GM18858 (cell line): ENCODE results near the gene CEP112.

ENCODE experiments used
- ATAC-seq: cut with Tn5 transposase; IDR thresholded peaks from one replicate; pipeline ENCODE4 v1.9.1; 2021; ENCODE audit not compliant: unreplicated experiment

The CEP112 gene

DNA sequence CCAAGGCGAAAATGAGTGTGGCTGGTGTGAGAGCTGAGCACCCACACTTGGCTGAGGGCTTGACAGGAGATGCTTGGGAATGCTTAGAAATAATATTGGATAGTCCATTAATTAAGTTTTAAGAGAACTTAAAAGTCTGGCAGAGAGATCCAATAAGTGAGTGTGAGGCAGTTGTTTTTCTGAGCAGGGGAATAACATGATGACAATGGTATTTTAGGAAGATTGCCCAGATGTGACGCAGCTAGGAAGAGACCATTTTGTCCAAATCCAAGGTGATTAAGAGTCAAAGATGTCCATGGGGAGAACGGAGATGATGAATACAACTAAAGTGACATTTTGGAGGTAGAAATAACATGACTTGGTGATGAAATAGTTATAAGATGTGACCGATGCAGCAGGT, 527.7 kb downstream of the CEP112 start:
- no peak for ATAC-seq

DNA sequence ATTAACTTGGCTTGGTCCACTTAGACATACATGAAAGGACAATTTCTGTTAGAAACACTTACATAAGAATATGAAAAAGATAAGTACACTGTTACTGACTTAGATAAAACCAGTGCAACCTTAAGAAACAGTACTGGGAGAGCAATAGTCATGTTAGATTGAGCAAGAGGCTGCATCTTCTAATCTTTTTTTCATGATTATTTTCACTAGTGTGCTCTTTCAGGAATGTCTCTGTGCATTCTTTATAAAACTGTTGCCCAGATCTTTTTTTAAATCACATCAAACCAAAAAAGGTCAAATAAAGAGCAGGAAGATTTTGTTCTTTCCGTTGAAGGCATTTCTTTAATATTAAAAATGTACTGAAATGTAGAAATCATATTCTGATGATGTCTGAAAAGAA, 529.7 kb downstream of the CEP112 start:
- no peak for ATAC-seq

DNA sequence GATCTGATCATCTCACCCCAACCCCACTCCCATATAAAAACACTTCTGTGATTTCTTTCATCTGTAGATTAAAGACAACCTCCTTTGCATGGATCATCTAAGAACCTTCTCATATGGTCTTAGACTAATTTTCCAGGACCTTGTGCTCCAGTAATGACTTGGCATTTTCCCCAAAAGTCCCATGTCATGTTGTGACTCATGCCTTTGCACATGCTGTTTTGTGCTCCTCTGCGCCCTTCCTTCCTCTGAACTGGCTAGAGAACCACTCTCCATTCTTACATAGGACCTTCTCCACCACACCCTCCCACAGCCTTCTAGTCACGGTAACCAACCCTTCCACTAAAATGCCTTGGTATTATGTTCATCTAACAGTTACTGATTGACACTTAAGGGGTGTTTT, 531.0 kb downstream of the CEP112 start:
- ATAC-seq = no peak

DNA sequence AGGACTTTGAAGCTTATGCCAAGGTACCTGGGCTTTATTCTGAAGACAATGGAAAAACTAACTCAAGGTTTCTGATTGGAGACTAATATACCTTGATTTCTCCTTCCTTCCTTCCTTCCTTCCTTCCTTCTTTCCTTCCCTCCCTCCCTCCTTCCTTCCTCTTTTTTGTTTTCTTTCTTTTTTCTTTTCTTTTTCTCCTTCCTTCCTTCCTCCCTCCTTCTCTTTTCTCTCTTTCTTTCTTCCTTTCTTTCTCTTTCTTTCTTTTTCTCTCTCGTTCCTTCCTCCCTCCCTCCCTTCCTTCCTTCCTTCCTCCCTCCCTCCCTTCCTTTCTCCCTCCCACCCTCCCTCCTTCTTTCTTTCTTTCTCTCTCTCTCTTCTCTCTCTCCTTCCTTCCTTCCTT, 531.9 kb downstream of the CEP112 start:
- no peak for ATAC-seq

DNA sequence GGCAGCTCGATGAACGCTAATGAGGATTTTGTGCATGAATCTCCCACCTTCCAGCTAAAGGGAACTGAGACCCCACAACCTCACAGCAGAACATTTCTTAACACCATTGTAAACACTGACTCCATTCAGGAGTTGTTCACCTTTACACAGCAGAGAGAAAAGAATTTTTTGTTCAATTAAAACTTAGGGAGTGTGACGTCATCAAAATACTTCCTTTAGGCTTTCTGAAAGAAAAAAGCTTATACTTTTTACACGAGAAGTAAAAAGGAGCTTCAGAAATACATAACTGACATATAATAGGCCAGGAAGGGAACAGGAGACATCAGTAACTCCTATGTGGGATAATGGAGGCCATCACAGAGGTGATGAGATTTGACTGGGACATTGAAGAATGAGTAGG, 532.4 kb downstream of the CEP112 start:
- no peak for ATAC-seq

DNA sequence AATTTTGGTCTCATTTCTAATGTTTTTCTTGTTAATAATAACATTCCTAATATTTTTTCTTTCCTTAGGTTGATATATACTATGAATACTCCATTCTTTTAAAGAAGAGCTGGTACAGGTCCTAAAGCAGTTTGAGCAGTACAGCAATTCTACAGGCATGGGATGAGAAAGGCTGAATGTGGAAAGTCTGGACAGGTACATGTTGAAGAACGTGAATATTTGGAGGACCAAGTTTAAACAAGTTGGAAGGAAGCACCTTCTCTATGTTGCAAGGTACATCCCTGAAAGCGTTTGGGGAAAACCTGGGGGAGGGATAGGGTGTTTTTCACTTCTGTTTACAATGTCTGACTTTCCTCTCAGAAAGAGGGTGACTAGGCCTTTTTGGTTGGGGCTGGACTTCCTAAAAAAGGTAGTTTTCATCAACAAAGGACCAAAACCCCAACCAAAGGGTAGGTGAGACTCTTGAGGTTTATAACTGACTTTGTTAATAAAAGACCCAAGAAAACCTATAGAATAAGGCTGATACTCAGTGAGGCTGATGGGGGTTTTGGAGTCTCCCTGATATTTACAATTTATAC, 534.6 kb downstream of the CEP112 start:
- ATAC-seq = no peak

DNA sequence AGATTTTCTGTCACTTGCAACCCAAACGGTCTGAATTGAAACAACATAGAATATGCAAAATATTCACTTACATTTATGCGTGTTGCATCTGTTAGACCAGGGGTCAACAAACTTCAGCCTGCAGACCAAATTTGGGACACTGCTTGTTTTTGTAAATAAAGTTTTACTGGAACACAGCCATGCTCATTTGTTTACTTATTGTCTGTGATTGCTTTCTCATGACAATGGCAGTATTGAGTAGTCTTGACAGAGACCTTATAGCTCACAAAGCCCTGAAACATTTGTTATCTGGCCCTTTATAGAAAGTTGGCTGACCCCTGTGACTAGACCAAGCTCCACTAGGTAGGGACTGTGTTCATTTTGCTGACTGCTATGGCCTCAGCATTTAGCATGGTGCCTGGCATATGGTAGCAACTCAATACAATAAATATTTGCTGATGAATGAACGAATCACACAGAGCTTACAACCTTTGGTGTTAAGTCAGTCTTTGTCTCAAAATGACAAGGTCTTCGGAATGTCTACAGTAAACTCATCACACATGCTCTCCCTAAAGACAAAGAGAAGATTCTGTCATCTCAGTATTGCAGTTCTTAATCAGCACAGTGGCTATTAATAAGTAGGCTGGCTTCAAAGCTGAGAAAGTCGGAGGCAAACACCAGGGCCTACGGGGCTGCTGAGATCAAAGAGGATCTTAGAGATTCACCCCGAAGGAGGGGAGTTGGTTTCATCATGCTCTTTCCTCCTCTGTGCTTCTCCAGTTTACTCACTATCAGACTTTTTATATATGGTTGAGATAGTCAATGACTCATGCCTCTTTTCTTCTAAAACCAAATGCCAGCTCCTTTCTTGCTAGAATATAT, 535.3 kb downstream of the CEP112 start:
- peak; percentile 81 for ATAC-seq

DNA sequence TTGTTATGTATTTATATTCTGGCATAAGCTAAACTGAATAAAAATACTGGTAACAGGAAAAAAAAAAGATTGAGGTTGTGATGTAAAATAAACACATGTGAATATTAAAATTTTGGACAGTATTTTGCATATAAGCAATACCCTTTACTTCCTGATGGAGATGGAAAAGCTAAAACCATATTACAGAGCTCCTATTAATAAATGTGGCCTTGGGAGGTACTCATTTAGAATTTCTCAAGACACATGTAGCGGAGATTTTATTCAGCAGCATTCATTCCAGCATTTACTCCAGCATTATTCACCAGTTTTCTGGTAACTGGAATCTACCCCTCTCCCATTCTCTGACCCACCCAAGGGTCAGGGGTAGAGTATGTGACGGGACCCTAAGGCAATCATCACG, 536.2 kb downstream of the CEP112 start:
- no peak for ATAC-seq

DNA sequence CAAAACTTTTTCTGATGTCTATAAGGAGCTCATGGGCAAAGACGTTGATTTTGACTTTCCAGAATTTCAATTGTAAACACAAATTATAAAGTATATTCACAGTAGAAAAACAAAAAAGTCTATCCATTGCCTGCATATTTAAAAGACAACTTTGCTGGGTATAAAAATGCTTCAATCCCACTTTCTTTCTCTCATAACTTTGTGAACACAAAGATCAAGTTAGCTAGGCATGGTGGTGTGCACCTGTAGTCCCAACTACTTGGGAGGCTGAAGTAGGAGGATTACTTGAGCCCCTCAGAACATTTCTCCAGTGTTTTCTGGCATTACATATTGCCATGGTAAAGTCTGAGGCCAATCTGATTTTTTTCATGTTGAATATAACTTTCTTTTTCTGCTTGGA, 547.4 kb downstream of the CEP112 start:
- ATAC-seq = no peak

DNA sequence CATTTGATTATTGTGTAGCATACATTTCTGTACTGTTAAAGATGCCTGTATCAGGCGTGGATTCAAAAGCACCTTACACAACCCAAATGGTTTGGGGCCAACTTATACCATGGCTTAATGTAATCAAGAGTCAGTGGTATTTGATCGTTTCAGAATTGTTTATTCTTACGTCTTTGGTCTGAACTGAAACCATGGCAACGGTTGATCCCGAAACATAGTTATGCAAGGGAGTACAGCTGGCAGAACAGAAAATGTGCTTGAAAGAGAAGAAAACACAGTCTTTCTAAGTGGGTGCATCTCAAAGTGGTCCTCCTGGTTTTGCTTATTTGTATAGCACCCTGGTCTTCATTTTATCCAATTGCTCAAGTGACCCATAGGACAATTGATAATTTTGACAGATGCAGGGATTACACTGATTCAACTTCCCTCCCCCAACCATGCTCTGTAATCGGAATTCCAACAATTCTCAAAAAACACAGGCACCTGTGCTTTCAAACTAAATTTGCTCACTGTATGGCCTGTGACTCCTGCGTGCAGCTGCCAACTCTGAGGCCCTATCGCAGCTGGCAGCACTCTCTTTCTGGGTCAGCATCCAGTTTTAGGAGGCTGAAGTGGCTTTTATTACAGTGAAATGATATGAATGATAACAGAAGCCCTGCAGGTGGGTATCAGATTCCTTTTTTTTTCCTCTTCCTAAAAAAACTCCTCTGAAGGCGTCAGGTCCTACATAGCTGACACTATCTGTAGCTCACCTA, 553.5 kb downstream of the CEP112 start:
- no peak for ATAC-seq

DNA sequence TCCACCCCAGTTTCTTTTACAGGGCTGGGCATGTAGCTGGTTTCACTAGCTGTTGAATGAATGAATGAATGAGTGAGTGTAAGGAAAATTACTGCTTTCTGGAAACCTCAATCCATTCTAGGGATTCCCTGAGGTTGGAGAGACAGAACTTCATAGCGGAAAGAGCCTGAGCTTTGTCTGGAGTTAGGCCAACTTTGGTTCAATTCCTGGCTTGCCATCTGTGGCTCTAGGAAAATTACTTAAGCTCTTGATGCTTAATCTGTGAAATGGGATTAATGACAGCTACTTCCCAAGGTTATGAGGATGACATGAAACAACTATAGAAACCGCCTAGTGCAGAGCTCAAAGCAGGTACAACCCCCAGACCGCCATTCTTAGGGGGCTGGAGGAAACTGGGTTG, 554.1 kb downstream of the CEP112 start:
- no peak for ATAC-seq

DNA sequence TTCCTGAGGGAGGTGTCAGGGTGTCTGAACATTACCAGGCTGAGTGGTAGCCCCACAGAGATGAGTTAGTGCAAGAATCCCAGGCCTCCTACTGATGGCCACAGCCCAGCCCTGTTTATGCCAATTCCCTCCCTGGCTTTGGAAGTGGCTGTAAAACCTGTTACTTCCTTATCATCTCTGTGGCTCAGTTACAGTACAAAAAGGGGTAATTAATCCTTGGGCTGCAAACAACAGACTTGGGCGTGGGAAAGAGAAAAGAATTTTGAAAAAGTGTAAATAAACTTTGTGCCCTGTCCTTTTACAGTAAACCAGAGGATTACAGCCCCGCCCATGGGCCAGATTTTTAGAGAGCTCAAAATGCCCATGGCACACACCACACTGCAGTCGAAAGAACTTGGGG, 557.4 kb downstream of the CEP112 start:
- ATAC-seq = no peak

DNA sequence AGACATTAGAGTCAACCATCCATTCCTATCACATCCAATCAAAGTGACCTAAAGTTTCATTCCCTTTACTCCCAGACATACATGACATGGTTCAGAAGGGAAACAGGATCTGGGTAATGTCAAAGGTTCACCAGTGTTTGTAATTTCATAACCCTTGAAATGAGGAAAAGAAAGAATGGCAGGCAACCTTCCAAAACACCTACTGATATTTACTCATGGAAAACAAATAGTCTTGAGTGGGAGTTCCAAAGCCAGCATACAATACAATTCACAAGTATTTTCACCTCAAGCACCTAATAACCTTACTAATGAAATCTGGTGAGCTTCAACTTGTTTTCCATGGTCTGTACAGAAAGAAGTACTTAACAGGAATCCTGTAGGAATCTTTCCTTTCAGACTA, 557.9 kb downstream of the CEP112 start:
- ATAC-seq = no peak

DNA sequence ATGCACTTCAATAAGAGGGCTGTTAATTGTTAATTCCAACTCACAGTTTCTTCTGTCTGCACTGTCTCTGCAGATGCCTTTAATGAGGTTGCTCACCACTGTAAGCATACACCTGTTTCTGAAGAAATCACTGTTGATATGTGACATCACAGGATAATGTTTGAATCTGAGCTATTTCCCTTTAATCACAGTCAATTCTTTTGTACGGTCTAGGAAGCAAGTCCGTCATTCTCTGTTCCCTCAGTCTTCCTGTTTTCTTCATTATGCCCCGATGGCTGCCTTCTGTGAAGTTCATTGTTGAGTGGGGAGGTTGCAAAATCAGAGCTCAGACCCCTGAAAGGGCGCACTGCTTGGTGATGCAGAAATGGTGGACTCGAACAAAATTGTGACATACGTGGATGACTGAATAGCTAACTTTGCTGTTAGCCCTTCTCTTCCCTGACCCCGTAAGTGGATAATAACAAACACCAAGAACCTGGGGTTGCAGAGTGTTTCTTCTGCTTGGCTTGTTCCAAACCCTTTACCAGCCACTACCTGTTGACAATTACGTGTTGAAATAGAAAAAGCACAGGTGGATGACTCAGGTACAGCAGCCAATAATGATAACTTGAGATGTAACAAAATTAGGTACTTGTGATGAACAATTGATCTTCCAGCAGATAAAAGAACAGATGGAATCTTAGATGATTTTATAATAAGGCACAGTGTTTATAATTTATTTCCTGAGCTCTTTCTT, 558.6 kb downstream of the CEP112 start:
- no peak for ATAC-seq

DNA sequence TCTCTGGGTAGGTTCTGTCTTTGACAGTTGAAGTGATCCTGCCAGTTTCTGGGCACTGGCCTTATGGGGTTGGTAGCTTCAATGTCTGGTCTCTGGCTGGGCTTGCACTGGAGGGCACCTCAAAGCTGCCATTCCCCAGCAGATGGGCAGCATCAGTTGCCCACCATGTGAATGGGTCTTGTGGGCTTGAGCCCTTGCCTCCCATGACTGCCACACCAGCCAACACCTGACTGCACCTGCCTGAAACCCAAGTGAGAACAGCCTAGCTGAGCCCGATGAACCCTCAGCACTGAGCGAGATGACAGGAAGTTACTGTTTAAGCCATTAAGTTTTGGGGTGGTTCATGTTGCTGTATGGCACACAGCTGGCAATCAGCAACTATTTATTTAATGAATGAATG, 561.4 kb downstream of the CEP112 start:
- ATAC-seq = no peak

DNA sequence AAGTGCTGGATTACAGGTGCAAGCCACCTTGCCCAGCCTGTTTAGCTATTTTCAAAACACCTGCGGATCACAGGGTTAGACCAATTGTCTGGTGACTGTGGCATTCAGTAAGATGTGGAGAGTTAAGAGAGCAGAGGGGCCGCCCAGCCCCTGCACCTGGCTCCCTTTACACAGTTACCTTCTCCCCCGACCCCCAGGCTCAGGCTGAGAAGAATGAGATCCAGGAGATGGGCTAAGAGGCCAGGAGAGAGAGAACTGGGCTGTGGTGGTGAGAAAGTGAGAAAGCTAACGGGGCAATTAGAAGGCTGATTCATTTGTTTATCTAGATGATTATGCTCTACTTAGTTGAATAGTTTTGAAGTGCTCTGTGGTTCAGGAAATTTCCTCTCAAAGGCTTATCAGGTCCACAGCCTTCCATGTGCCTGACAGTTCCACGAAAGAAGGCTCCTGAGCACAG, 562.7 kb downstream of the CEP112 start:
- no peak for ATAC-seq

DNA sequence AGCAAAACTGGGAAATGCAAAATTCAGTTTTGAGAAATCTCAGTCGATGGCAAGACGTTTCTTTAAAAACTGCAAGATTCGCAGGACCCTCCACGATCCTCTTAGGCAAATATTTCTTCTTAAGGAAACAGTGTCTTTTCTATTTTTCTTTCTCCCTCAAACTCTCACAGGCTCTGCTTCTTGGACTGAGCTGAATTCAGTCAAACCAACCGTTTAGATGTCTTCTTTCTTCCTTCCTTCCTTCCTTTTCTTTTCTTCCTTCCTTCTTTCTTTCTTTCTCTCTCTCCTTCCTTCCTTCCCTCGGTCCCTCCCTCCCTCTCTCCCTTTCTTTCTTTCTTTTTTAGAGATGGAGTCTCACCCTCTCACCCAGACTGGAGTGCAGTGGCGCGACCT, 563.3 kb downstream of the CEP112 start:
- ATAC-seq = no peak

DNA sequence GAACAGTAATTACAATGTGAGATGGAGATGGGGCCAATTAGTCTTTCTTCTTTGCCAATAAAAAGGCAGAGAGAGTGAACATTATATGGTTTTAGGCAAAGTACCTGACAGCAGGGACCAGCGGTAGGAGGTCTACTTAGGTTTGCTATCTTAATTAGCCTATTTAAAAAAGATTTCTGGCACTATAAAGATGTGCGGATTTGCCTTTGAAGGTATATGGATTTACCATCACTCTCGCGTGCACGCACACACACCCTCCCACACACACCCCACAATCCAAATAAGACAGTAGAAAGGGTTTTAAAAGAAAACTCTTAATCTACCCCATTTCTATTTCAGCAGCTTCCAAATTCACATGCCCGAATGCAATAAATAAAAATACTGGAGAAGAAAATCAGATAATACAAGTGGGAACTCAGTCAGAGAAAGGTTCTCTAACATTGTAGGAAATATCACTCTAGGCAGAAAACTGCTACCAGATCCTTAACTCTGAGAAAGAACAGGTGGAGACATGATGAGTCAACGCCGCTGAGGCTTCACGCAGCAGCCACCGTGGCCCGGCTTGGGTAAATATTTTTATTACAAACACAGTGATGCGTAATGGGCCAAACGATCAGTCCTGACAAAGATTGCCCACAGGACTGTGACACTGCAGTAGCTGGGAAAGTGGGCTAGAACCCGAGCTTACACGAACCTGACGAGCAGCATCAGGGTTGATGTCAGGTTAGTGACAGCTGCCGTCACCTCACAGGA, 563.9 kb downstream of the CEP112 start:
- no peak for ATAC-seq

DNA sequence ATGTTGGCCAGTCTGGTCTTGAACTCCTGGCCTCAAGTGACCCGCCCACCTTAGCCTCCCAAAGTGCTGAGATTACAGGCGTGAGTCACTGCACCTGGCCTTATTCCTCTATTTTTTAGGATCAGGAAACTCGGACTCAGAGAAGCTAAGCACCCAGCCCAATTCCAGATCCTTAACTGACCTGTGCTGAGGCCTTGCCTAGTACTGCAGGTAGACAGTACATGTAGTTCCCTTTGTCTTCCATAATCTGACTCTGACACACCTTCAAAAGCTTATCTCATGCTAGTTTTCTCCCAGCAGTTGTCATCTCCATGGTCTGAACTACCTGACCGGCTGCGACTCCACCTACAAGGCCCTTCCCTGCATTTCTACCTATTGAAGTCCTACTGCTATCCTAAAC, 564.8 kb downstream of the CEP112 start:
- ATAC-seq = no peak

DNA sequence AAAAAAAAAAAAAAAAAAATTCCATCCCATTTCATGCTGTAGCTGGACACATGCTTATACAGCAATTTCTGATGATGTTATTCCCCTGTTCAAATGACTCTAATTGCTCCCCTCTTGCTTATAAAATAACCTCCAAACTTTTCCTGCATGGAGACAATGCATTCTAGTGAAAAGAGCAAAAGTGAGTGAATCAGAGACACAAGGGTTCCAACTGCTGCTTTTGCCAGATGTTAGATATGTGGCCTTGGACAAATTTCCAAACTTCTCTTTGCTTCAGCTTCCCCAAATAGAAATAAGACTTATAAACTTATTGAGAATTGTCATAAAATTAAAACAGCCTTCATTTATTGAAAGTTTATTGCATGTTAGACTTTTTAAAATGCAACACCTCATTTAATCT, 565.5 kb downstream of the CEP112 start:
- ATAC-seq = no peak

DNA sequence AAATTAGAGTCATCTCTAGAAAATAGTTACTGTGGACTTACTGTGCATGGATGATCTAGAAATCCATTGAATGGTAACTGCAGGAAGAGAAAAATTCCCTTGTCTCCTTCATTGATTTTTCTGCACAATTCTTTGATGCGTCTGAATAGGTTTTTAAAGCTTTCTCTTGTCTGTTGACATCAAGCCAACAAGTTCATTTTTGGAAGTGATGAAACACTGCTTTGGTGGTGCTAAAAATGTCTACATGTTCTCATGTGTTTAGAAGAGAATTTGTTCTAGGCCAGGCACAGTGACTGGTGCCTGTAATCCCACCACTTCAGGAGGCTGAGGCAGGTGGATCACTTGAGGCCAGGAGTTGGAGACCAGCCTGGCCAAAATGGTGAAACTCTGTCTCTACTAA, 573.4 kb downstream of the CEP112 start:
- no peak for ATAC-seq
